GM12892 (cell line): ENCODE measurements around the gene DAZL.

ENCODE experiments used
- DNase-seq: peaks from one replicate; pipeline ENCODE4 v3.0.0; 2011; ENCODE audit not compliant: insufficient read length
- FAIRE-seq: peaks from 2 replicates; lab custom pipeline; 2011; peaks lifted over from hg19 to GRCh38; lab: Jason Lieb, UNC
- POLR2A ChIP-seq: IDR thresholded peaks from 2 replicates; pipeline ENCODE4 v1.6.1; 2011; ENCODE audit warnings: low read depth, low read length, control low read depth
- POLR2AphosphoS5 ChIP-seq: IDR thresholded peaks from 2 replicates; pipeline ENCODE4 v1.6.1; 2011; ENCODE audit warnings: low read depth, low read length, control low read depth
- TAF1 ChIP-seq: IDR thresholded peaks from 2 replicates; pipeline ENCODE4 v1.6.1; 2011; ENCODE audit warnings: low read depth, mild to moderate bottlenecking, control low read depth, low read length, borderline replicate concordance

DAZL gene

DNA sequence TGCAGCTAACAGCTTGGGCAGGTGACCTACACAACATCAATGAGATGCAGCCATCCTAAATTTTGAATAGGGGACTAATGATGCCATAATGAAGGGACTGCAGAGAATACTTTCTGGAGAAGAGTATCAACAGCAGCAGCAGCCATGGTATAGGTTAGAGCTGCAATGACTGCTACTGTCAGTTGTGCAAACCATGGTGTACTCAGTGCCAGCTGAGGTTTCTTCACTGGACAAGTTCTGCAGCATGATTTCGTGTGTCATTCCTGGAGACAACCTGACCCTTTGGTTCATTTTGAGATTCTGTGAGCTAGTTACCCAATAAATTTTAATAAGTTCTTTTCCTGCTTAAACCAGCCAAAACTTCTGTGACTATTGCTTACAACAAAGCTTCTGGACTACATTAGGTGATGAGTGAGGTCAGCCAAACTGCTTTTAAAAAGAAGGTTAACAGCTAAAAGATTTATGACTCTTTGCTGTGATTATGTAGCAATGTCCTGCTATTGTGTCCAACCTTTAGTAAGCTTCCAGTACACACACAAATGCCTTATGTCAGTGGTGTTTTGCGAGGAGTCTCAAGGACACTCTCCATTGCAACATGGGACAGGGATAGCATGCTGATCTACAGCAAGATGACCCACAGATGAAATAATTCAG, 4.8 kb upstream of the DAZL start:
- TF ChIP-seq POLR2A: no peak
- TF ChIP-seq POLR2AphosphoS5: no peak
- no peak for TF ChIP-seq TAF1
- FAIRE-seq (peak; percentile 9), DNase-seq (no peak)

DNA sequence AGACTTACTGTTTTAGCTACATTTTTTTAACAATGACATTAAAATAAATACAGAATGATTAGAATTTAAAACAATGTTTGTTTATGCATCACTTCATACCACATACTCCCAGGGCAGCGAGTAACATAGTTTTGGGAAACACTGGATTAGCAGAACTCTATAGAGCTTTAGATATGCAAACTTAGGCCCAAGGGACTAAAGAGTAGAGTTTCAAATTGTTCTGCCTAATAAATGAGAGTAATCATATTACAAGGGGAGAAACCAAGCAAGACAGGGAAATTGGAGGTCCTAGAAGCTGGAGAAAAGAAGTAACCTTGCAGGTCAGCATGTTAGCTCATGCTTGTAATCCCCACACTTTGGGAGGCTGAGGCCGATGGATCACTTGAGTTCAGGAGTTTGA, 3.6 kb upstream of the DAZL start:
- FAIRE-seq (no peak), DNase-seq (no peak)
- TF ChIP-seq POLR2A (no peak), TAF1 (no peak), POLR2AphosphoS5 (no peak)

DNA sequence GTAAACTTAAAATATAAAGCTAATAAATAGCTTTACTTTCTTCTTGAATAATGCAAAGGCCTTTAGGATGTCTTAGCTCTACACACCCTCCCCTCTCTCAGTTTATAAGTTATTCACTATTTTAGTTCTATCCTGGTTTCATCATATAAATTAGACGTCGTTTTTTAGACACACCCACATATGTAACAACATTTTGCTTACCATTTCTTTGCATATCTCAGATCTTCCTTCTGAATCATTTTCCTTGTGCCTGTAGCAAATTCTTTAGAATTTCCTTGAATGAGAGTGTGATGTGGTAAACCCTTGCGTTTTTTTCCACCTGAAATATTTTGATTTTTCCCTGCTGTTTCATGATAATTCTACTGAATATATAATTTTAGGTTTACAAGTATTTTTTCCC, 2.5 kb upstream of the DAZL start:
- no peak for FAIRE-seq

DNA sequence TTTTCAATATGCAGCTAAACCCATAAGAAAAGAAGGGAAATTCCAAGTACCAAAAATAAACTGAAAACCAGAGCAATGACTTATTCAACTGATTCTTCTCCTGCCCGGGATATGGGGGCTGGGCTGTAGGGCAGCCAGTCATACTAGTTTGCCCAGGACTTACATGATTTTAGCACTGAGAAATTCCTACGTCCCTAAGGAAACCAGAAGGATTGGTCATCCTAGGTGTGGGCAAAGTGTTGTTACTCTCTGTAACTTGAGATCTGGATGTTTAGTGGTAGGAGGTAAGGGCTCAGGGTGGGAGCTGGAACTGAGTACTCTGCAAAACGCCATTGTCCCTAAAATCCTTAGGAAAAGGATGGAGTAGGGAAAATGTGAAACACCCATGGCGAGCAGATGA, 1.2 kb upstream of the DAZL start:
- FAIRE-seq: peak; percentile 72

More for the DNA sequence above, 2.5 kb upstream of the DAZL start:
- TF ChIP-seq POLR2A (no peak), POLR2AphosphoS5 (no peak), TAF1 (no peak)
- DNase-seq: no peak

DNA sequence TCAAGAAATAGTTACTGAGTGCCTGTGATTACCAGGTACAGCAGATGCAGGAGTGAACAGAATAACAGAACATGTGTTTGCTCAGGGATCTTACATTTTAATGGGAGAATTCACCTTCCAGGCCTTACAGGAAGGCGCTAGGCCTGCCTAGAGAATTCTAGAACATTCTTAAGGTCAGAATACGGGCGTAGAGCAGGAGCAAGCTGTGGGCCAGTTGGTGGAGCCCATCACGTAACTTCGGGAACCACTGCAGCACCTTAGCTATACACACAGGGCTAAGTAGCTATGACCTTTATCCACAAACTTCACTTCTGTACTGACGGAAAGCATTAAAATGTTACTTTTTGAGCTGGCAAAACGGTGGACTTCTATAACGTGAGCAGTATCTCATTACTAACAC, 743 bp upstream of the DAZL start:
- TF ChIP-seq TAF1 (no peak), POLR2AphosphoS5 (no peak), POLR2A (no peak)
- no peak for DNase-seq
- FAIRE-seq: no peak

More for the DNA sequence above, 1.2 kb upstream of the DAZL start:
- no peak for DNase-seq
- TF ChIP-seq TAF1 (no peak), POLR2AphosphoS5 (no peak), POLR2A (no peak)

DNA sequence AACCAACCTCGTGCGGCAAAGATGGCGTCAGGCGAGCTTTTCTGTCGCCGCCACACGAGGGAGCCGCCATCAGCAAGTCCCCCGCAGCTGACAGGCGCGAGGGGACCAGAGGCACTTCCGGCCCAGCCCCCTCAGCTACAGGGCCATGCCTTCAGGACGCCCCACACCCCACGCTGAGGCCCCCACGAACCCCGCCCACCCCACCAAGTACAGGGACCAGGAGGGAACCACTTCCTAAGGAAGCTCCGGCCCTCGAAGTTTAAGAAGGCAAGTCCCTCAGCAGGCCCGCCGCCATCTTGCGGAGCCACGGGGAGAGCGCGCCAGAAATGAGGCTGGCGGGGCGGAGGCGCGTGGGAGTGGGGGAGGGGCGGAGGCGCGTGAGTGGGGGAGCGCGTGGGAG, 790 bp downstream of the DAZL start:
- FAIRE-seq (no peak), DNase-seq (no peak)
- TF ChIP-seq POLR2AphosphoS5: no peak
- TF ChIP-seq TAF1: no peak
- TF ChIP-seq POLR2A: no peak

DNA sequence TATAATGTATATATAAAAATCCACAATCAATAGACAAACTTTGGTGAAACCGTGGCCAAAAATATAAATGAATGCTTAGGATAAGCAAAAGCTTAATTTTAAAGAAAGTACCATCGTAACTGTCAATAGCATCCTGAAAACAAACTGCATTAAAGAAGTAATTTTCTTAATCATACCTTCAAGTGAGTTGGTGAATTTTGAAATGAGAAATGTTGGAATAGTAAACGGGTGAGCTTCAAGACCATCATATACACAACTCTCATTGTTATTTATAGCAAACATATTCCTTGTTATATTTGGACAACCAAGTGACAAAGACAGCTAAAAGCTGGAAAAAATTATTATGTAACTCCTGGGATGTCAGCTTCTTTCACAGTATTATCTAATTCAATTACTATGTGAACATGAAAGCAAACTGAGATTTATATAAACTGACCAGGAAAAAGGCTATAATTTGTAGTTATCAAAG, 3.7 kb downstream of the DAZL start:
- TF ChIP-seq TAF1: no peak
- no peak for TF ChIP-seq POLR2A
- no peak for TF ChIP-seq POLR2AphosphoS5
- no peak for DNase-seq
- FAIRE-seq: no peak

DNA sequence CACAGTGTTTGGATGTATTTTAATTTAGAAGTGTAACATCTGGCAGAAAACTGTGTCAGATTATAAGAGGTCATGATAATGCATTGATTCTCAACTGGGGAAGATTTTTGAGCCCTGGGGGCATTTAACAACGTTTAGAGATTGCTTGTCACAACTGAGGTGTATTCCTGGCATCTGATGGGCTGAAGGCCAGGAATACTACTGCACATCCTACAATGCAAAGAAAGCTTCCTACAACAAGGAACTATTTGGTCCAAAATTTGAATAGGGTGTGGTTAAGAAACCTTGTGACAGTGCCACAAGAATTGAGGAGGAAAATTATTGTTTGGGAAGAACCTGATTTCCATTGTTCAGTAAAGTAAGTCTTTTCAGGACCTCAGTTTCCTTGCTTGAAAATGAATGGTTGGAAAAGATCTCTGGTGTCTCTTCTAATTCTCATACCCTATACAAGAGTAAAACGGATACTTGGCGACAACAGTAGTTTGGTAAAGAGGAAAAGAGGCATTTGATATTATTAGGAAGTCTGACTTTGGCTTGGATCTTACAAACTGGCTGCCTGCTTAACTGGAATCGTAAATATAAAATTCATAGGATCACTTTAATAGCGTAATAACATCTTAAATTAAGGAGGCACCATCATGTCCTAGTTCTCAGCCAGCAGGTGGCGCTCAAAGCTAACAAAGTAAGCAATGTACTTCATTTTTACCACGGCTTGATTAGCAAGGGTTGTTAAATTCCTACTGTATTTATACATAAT, 4.3 kb downstream of the DAZL start:
- TF ChIP-seq POLR2AphosphoS5 (no peak), POLR2A (no peak), TAF1 (no peak)
- DNase-seq (no peak), FAIRE-seq (peak; percentile 84)

DNA sequence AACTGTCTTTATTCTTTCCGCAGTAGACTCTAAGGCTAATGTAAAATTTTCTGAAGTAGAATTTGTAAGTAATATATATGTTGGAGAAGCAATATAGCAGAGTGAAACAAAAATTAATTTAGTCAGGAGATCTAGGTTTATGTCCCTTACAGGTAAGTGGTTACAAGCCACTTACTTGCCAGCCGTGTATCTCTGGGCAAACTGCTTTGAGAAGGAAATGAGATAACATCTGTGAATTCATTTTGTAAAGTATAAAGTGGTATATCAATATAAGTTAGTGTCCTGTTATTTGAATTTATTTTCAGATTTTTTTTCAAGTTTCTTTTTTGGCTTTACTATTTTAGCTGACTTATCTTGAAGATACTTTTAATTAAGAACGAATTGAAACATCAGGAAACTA, 5.5 kb downstream of the DAZL start:
- no peak for FAIRE-seq
- TF ChIP-seq POLR2A: no peak
- TF ChIP-seq TAF1: no peak
- TF ChIP-seq POLR2AphosphoS5: no peak
- DNase-seq: no peak

DNA sequence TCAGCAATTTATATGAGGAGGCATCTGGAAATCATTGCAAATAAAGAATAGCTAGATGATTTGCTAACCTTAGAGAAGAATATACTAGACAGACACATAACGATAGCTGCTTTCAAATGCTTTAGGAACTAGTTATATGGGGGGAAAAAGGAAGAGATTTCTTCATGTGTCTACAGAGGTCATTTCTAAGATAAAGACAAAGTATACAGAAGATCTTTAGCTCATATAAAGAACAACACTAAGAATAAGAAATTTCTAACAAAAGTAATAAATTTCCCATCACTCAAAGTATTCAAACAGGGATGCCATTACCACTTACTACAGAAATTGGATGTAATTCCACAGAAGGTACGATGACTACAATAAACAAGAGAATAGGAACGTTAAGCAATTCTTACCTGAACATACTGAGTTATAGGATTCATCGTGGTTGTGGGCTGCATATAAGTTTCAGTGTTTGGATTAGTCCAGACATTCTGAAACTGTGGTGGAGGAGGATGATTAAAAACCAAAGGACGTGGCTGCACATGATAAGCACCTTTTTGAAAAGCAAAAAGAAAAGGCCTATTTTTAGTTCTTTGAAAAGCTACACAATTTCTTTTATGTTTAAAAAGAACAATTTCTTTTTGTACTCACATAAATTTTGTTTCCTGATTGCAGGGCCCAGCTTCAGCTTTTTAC, 8.7 kb downstream of the DAZL start:
- DNase-seq (no peak), FAIRE-seq (peak; percentile 60)
- no peak for TF ChIP-seq TAF1
- no peak for TF ChIP-seq POLR2AphosphoS5
- no peak for TF ChIP-seq POLR2A

DNA sequence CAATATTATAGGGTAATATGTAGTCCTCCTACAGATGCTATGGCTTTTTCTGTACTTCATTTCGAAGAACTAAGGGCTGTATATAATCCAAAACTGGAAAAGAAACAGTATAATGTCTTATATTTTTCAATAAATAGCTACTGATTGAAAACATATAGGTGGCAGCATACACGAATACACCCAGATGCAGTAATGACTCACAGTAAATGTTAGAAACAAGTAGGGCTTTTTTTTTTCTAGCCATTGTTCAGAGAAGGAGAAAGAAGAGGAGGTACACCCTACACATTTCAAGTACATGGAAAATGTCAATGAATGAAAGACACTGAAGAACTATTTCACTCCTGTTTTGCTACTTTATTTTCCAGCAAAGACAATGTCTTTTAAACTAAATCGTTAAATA, 9.4 kb downstream of the DAZL start:
- no peak for FAIRE-seq
- DNase-seq: no peak
- TF ChIP-seq POLR2A: no peak
